Activated T-helper 1 cell treated with anti-CD3 and anti-CD28 coated beads, Interleukin-2, amount 50 U/mL, for 16 hours (primary cell): ENCODE measurements around the gene FOXC2.

Source experiments
- DNase-seq, 2 donors: peaks; one replicate each; pipeline ENCODE4 v3.0.0-alpha.2; 2020; ENCODE audit warnings: low read depth in 1 of 2, low spot score in 1 of 2

FOXC2 gene

DNA sequence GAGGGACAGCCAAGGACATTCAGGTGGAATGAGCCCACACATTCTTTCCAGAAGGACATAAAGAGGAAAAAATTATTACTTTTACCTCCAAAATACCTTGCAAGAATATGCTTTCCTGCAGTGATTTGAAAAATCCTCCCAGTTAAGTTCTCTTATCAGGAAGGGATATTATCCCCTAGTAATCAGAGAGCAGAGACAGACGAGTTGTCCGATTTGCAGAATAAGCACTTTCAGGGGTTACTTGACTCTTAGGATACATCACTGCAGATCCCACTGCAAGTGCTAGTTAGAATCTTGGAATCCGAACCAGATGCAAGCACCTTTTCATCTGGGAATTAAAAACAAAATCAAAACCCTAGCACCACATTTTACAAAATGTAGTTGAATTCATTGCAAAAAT is 45.3 kb downstream of the FOXC2 start:
- no peak for DNase-seq

DNA sequence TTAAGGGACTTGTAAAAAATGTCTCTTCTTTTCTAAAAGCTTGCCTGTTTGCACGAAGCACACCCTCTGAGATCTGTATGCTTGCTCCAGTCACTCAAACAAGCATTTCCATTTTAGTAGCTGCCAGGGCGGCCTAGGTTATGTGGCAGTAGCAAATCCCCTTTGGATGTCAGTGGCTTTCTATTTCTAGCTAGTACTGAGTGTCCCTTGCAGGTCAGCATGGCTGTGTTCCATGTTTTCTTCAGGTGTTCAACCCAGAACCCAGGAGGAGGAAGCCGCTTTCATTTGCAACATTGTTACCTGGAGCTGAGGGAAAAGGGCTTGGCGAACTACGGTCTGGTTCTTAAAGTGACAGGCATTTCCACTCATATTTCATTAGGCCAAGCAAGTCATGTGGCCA is 48.1 kb downstream of the FOXC2 start:
- DNase-seq = no peak

DNA sequence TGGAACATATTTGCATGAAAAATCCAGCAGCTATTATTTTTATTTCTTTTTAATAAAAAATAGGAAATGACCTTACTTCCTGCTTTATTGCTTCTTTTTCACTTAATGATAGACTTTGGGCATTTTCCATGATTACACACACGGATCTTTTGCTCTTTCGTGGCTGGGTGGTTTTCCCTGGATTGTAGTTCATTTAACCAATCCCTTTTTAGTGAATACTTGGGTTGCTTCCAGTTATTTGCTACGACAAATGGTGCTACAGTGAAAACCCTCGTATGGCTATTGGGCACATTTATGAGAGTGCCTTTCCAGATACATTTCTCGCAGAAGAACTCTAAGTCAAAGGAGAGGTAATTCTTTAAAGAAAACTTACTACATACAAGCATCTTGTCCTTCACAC is 50.3 kb downstream of the FOXC2 start:
- DNase-seq = no peak

DNA sequence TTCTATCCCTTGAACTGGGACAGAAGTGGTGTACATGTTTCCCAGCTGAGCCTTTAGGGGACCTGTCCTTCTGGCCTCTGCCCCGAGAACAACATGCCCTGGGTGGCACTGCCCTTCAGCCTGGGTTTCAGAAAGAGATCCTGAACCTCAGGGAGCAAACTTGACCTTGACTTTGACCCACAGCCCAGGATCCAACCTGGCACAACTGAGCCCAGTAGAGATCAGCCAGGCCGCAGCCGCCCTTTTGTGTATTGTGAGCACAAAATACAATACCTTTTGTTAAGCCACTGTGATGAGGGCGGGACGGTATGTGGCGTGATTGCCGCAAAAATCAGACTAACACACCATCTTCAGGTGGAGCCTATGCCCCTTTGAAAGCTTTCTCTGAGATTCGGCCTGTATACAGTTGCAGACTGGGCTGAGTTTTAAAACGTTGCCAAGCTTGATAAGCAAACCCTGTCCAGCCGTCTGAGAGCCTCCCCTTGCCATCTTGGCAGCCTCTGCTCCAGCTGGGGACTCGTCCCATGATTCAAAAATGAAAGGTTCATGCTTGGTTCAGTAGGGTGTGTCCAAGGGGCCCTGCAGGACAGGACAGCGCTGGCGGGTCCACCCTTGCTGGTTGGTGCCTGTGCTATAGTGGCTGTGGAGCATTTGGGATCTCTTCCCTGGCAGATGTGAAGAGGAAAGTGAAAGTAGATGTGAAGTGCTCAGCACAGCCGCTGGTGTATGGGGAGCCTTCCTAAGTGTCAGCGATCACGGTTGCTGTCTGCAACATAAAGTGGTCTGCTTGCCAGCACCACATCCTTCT is 52.0 kb downstream of the FOXC2 start:
- no peak for DNase-seq
